Heart right ventricle (tissue), 16 donors: ENCODE data around the gene LCN15. TPM values are rescaled to one million over a fixed set of nuclear protein-coding genes. Genes with fewer than 3 reads are reported as not detected.

Experiments used
- ATAC-seq, 8 donors: fragments of 200-7000 bp; cut with Tn5 transposase; one replicate each; pipeline ENCODE4 v1.9.1; 2020; ENCODE audit warnings: mild to moderate bottlenecking in 8 of 8, moderate library complexity in 8 of 8, moderate number of reproducible peaks in 1 of 8
- DNase-seq, 2 donors: peaks; one replicate each; pipeline ENCODE4 v3.0.0-alpha.2; 2020
- H3K27ac ChIP-seq, 10 donors: fragments of 200-600 bp; sonication (generic) in 2 of 10; one replicate each; pipeline versions ENCODE4 v1.5.0 to v1.8.0; 2020 to 2022; ENCODE audit warnings: mild to moderate bottlenecking in 3 of 10
- H3K27me3 ChIP-seq, 7 donors: fragments of 200-600 bp; one replicate each; pipeline ENCODE4 v1.8.0; 2021 to 2022; ENCODE audit warnings: mild to moderate bottlenecking in 2 of 7
- H3K36me3 ChIP-seq, 9 donors: fragments of 200-600 bp; sonication (generic) in 1 of 9; one replicate each; pipeline versions ENCODE4 v1.5.0 to v1.8.0; 2020 to 2022; ENCODE audit warnings: mild to moderate bottlenecking in 2 of 9
- H3K4me1 ChIP-seq, 9 donors: fragments of 200-600 bp; sonication (generic) in 1 of 9; one replicate each; pipeline versions ENCODE4 v1.5.0 to v1.8.0; 2020 to 2022; ENCODE audit warnings: mild to moderate bottlenecking in 4 of 9
- H3K4me3 ChIP-seq, 10 donors: fragments of 200-600 bp; sonication (generic) in 2 of 10; one replicate each; pipeline versions ENCODE4 v1.5.0 to v1.8.0; 2020 to 2022; ENCODE audit warnings: mild to moderate bottlenecking in 7 of 10, moderate library complexity in 2 of 10
- H3K9me3 ChIP-seq, 11 donors: fragments of 200-600 bp in 10 of 11; sonication (generic) in 2 of 11; one replicate each; pipeline versions ENCODE4 v1.5.0 to v1.8.0; 2013 to 2022; ENCODE audit warnings: mild to moderate bottlenecking in 2 of 11, control low read depth in 1 of 11, moderate library complexity in 1 of 11
- WGBS, 2 donors: extraction: QIAGEN DNeasy Blood & Tissue Kit; methylation state at CpG; one replicate each; pipeline ENCODE4 v1.1.7; 2013; ENCODE audit warnings: inconsistent platforms in 1 of 2; 5-methylcytosine and 5-hydroxymethylcytosine counted together
- intact Hi-C, 10 donors: fragments of 100-400 bp; cut with DNase I; formaldehyde crosslinking; loops; one replicate each; pipeline versions ENCODE4 v1.11.1 to v1.14.2; 2022
- long read RNA-seq, 3 donors: library from polyadenylated mRNA; unstranded; transcript quantifications; one replicate each; pipeline ENCODE4 v2.0.0, GENCODE V29; 2020 to 2021
- polyA plus RNA-seq, 2 donors: library from polyadenylated mRNA; stranded (reverse); fragments of 200-250 nt; gene quantifications; one replicate each; pipeline ENCODE4 v1.2.3, GENCODE V29; 2013
- total RNA-seq, 10 donors: library from RNA; stranded (reverse); fragmentation: NEBNext Ultra II Directional in 3 of 10; extraction: Animal tissue kit (Norgen Biotek cat#: 25700) in 3 of 10; gene quantifications; one replicate each; pipeline versions ENCODE4 v1.2.1 to v1.2.4, GENCODE V29; 2021 to 2023
- TF ChIP-seq, protein P1 (sequence below), 9 donors: fragments of 200-600 bp; sonication (generic) in 2 of 9; IDR thresholded peaks; one replicate each; pipeline versions ENCODE4 v1.5.0 to v1.8.0; 2021 to 2022; ENCODE audit warnings: antibody characterized with exemption in 9 of 9, mild to moderate bottlenecking in 5 of 9, moderate library complexity in 1 of 9
- donor health status: Arrhythmogenic right ventricular cardiomyopathy.
- donor health status: ischemic (EF 13 %, LVEDD 7.1; RV severe dilation, severe dysfunction).
- donor health status: healthy with polysubstance abuse.
- donor health status: DM: no; HTN: yes; CAD: no.
- donor health status: DM: no; HTN: no; CAD: no.
- donor health status: ischemic (EF 25% LVEDD 6.9; RV normal size, moderate dysfunction).
- donor health status: ischemic (EF 25% LVEDD 5.7; RV mildly dilated, moderate dysfunction).
- donor health status: healthy.
- donor health status: DM: yes; HTN: yes; CAD: no.
- donor health status: Ischemic cardiomyopathy.
- donor health status: ischemic (EF 35%, LVEDD 5.7; RV mildly dilated, moderate dysfunction).
- donor health status: nonischemic (EF 11% LVEDD 7.7; RV severe dilation, severe dysfunction).
- donor health status: DM: yes; HTN: yes; CAD: no.
- donor health status: PGD.
- donor health status: ischemic (EF 29% LVEDD 5.4; RV normal size, mild dysfunction).
- donor health status: nonischemic (EF 23%, LVEDD 6.1; RV moderate dilation, normal function).

The LCN15 gene, protein sequence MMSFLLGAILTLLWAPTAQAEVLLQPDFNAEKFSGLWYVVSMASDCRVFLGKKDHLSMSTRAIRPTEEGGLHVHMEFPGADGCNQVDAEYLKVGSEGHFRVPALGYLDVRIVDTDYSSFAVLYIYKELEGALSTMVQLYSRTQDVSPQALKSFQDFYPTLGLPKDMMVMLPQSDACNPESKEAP
- total RNA-seq: 10 to 100 TPM in 1 of 10 donors, 1 to 10 TPM in 1, under 1 TPM in 1, not detected in 7; 0.85 to 20.1 (median 1.3) TPM
- 1 to 10 TPM; 1.0 to 6.1 TPM for polyA plus RNA-seq
- long read RNA-seq, donor 1, partial matches to known transcripts: 0 of 2 reads
- long read RNA-seq, donor 1, other reads (novel, unspliced or antisense): 1 of 2 reads
- long read RNA-seq, donor 2: 0 reads
- long read RNA-seq, donor 3, partial matches to known transcripts: 0 of 1 reads
- long read RNA-seq, donor 3, other reads (novel, unspliced or antisense): 0 of 1 reads

DNA sequence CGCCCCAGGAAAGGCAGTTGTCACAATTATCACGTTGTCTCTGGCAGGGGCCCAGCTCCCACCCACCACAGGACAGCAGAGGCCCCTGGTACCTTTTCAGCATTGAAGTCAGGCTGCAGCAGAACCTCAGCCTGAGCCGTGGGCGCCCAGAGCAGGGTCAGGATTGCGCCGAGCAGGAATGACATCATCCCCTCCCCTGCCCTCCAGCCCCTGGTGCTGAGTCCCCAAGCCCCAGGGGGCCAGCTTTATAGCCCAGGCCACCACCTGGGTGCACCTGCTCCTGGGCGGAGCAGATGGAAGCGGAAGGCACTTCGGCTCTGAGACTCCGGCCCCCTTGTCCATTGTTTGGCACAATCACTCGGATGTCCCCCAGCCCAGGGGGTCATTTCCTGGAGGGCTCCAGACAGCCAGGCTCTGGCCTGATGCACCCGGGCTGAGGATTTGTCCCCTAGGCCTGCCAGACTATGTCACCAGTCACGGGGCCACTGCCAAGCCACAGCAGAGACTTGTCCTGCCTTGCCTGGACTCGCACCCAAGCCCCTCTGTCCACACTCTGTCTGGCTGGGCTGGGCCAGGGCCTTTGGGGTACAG is at the start of gene LCN15:
TSS of gene LCN15 (minus strand) at position 218 of the 591 bp plus-strand sequence. CDS start at position 188, 30 bp downstream.
- ATAC-seq (peak; percentile 5 to 48 (median 28)), DNase-seq (no peak)
- no peaks in the 10 kb centered on the region for H3K9me3 ChIP-seq
- H3K27me3 ChIP-seq: peaks cover 0 to 35% (median 11%) of the 10 kb centered on the region in 7 donors
- 64 to 66% methylated on average over 14 of the region's 14 CpGs for WGBS, 2 donors
- intact Hi-C loops: no loop called here
- peak within 1 kb of the TSS in 6 of 10 donors; percentile 40 to 67 (median 52) for H3K27ac ChIP-seq
- H3K4me3 ChIP-seq: no peak within 1 kb of the TSS
- H3K4me1 ChIP-seq: peaks cover 0 to 32% (median 8%) of the 10 kb centered on the region in 9 donors
- TF ChIP-seq, protein P1, sequence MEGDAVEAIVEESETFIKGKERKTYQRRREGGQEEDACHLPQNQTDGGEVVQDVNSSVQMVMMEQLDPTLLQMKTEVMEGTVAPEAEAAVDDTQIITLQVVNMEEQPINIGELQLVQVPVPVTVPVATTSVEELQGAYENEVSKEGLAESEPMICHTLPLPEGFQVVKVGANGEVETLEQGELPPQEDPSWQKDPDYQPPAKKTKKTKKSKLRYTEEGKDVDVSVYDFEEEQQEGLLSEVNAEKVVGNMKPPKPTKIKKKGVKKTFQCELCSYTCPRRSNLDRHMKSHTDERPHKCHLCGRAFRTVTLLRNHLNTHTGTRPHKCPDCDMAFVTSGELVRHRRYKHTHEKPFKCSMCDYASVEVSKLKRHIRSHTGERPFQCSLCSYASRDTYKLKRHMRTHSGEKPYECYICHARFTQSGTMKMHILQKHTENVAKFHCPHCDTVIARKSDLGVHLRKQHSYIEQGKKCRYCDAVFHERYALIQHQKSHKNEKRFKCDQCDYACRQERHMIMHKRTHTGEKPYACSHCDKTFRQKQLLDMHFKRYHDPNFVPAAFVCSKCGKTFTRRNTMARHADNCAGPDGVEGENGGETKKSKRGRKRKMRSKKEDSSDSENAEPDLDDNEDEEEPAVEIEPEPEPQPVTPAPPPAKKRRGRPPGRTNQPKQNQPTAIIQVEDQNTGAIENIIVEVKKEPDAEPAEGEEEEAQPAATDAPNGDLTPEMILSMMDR (IDR thresholded peaks at IDR 0.05): no peak
- no peaks in the 10 kb centered on the region for H3K36me3 ChIP-seq

DNA sequence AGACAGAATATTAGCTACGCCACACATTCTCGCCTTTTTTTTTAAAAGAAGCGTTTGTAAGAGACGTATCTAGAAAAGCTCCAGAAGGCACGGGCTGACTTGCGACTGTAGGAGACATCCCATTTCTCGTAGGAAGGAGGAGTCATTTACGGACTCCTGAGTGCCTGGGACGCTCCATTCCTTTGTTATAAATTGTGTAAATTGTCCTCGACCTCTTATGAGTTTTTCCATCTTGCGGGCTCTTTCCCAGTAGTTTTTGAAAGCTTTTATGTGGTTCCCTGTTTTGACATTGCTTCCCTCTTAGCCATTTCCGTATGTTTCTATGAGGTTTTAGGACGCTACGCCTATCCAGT is 44.5 kb upstream of the LCN15 start:
- H3K36me3 ChIP-seq: peaks cover 0 to 37% (median 3%) of the 10 kb centered on the region in 9 donors
- WGBS, 2 donors: 8 to 9% methylated on average over 14 of the region's 14 CpGs
- H3K27ac ChIP-seq: peak overlapping the region in 8 of 10 donors; percentile 71 to 95 (median 92)
- peak overlapping the region; percentile 67 to 100 (median 96) for H3K4me3 ChIP-seq
- intact Hi-C loops: loop anchor here in 2 of 10 donors (5.0 kb wide), 1 partner anchor 34 kb away; the partner anchor contains the start of gene AJM1 (in 2 of the 2)
- ATAC-seq (no peak), DNase-seq (no peak)
- TF ChIP-seq, protein P1 (IDR thresholded peaks at IDR 0.05): no peak
- peaks cover 0 to 43% (median 35%) of the 10 kb centered on the region in 9 donors for H3K4me1 ChIP-seq
- H3K9me3 ChIP-seq: no peaks in the 10 kb centered on the region
- H3K27me3 ChIP-seq: no peaks in the 10 kb centered on the region

DNA sequence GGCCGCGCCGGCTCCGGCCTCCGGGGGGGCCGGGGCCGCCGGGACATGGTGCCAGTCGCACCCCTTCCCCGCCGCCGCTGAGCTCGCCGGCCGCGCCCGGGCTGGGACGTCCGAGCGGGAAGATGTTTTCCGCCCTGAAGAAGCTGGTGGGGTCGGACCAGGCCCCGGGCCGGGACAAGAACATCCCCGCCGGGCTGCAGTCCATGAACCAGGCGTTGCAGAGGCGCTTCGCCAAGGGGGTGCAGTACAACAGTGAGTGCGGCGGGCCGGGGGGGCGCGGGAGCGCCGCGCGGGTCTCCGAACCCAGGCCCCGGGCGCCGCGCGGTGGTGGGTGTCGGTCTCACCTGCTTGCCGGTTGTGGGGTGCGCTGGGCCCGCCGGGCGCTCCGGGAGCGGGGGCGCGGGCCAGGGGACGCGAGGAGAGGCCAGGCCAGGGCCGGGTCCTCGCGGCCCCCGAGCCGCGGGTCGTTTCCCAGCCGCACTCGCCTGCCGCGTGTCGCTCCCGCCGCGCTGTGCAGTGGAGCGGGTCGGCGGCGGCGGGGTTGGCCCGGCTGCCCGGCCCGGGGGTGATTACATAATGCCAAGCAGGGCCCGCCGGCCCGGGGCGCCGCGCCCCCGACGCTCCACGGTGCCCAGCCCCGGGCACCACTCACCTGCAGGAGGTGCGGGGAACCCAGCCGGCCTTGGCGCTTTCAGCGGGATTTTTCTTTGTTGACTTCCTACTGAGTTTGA is 43.9 kb upstream of the LCN15 start:
- ATAC-seq (peak in 4 of 8 donors; percentile 1 to 29 (median 9)), DNase-seq (no peak)
- Histone ChIP-seq H3K4me3 (peak overlapping the region; percentile 67 to 100 (median 96)), H3K9me3 (no peaks in the 10 kb centered on the region), H3K27me3 (no peaks in the 10 kb centered on the region), H3K27ac (peak overlapping the region; percentile 42 to 95 (median 92)), H3K36me3 (peaks cover 0 to 34% (median 3%) of the 10 kb centered on the region in 9 donors), H3K4me1 (peaks cover 0 to 43% (median 35%) of the 10 kb centered on the region in 9 donors)
- WGBS, 2 donors: 0 to 1% methylated on average over 68 to 93 of the region's 93 CpGs
- intact Hi-C loops: loop anchor here in 2 of 10 donors (5.0 kb wide), 1 partner anchor 34 kb away; the partner anchor contains the start of gene AJM1 (in 2 of the 2)
- TF ChIP-seq, protein P1 (IDR thresholded peaks at IDR 0.05): no peak
